H1 (cell line): Measurements from ENCODE around the gene WASHC4. TPM values are rescaled to one million over a fixed set of nuclear protein-coding genes. Genes with fewer than 3 reads are reported as not detected.

ENCODE experiments used
- polyA plus RNA-seq, 7 experiments: library from polyadenylated mRNA; depleted of rRNA in 3 of 7; stranded (reverse) in 5 of 7; unstranded in 2 of 7; fragments of >200 nt in 5 of 7; fragments of 200-250 nt in 2 of 7; gene quantifications; 1 replicate in 5 of 7; 2 replicates in 1 of 7; 4 replicates in 1 of 7; pipeline versions ENCODE4 v1.2.1 to v1.2.3, GENCODE V29; 2011 to 2013; ENCODE audit warnings: missing spikeins in 2 of 7, mixed read lengths in 2 of 7
- total RNA-seq: library from RNA; stranded (reverse); fragmentation: NEBNext Ultra II Directional; extraction: Animal tissue kit (Norgen Biotek cat#: 25700); gene quantifications from 2 replicates; pipeline ENCODE4 v1.2.1, GENCODE V29; 2021

WASHC4 gene
- total and polyA plus RNA-seq, 2 of the 8 experiments (the other 6 are each of a cell fraction or from before 2014, with no cell fraction given), result 13.0 to 38.5 TPM

Other genes starting within 250 kb of the WASHC4 start
- 3.0 and 4.7 TPM in 2 replicates for gene SLC41A2, start 149.4 kb upstream of the WASHC4 start, total RNA-seq
- gene SLC41A2, start 149.4 kb upstream of the WASHC4 start, polyA plus RNA-seq (2011; rRNA removed), result 0.66 and 0.79 TPM in 2 replicates
- gene NOPCHAP1, start 121.4 kb upstream of the WASHC4 start, total RNA-seq, result 39.5 and 43.7 TPM in 2 replicates
- gene NOPCHAP1, start 121.4 kb upstream of the WASHC4 start, polyA plus RNA-seq (2011; rRNA removed), result 14.9 and 17.2 TPM in 2 replicates
- 4.4 and 7.2 TPM in 2 replicates for gene ALDH1L2, start 23.3 kb upstream of the WASHC4 start, total RNA-seq
- gene ALDH1L2, start 23.3 kb upstream of the WASHC4 start, polyA plus RNA-seq (2011; rRNA removed), result 3.7 and 3.9 TPM in 2 replicates
- 19.0 and 22.9 TPM in 2 replicates for gene APPL2, start 128.4 kb downstream of the WASHC4 start, total RNA-seq
- 8.9 TPM in 2 replicates for gene APPL2, start 128.4 kb downstream of the WASHC4 start, polyA plus RNA-seq (2011; rRNA removed)
- gene C12orf75, start 223.0 kb downstream of the WASHC4 start, total RNA-seq, result 37.6 and 41.2 TPM in 2 replicates
- gene C12orf75, start 223.0 kb downstream of the WASHC4 start, polyA plus RNA-seq (2011; rRNA removed), result 10.1 and 26.4 TPM in 2 replicates